A673 (cell line): ENCODE data around the gene RRAGC. TPM values are rescaled to one million over a fixed set of nuclear protein-coding genes. Genes with fewer than 3 reads are reported as not detected.

Experiments
- BruUV-seq: library from RNA; stranded (reverse); fragments of 400-500 nt; replicated peaks from 2 replicates; lab custom pipeline; 2021; lab: Mats Ljungman, UMichigan
- CTCF ChIA-PET: fragments of 300-600 bp; sonication (Branson Sonifier 250); formaldehyde crosslinking; loops from one replicate; lab custom pipeline; 2022; ENCODE audit warnings: antibody characterized with exemption; lab: Charles Lee
- POLR2A ChIA-PET: fragments of 300-600 bp; sonication (Branson Sonifier 250); formaldehyde crosslinking; loops from one replicate; lab custom pipeline; 2022; ENCODE audit warnings: antibody characterized with exemption; ENCODE audit not compliant: low non-redundant PET; lab: Charles Lee
- DNase-seq: peaks from one replicate; pipeline ENCODE4 v3.0.0-alpha.2; 2015; ENCODE audit warnings: low spot score
- H3K27ac ChIP-seq: fragments of 200-600 bp; sonication (generic); 2 replicates; pipeline ENCODE4 v1.5.1; 2016; ENCODE audit warnings: mixed run types, low read depth, mild to moderate bottlenecking, mixed read lengths, antibody characterized with exemption, low read length; ENCODE audit not compliant: poor library complexity, severe bottlenecking
- H3K27me3 ChIP-seq: fragments of 200-600 bp; sonication (generic); replicated peaks from 2 replicates; pipeline ENCODE4 v1.6.1; 2017; ENCODE audit warnings: mixed run types, low read depth, mild to moderate bottlenecking, mixed read lengths, antibody characterized with exemption, low read length; ENCODE audit not compliant: insufficient read depth, poor library complexity
- H3K36me3 ChIP-seq: fragments of 200-600 bp; sonication (generic); 2 replicates; pipeline ENCODE4 v1.6.1; 2016; ENCODE audit warnings: mixed run types, mild to moderate bottlenecking, mixed read lengths, antibody characterized with exemption, low read length; ENCODE audit not compliant: insufficient read depth, poor library complexity, severe bottlenecking
- H3K4me1 ChIP-seq: fragments of 200-600 bp; sonication (generic); 2 replicates; pipeline ENCODE4 v1.6.1; 2017; ENCODE audit warnings: mixed run types, mild to moderate bottlenecking, mixed read lengths, antibody characterized with exemption, low read length; ENCODE audit not compliant: insufficient read depth, poor library complexity, severe bottlenecking
- H3K4me3 ChIP-seq: fragments of 200-600 bp; sonication (generic); 2 replicates; pipeline ENCODE4 v1.5.1; 2016; ENCODE audit warnings: low read depth, mixed run types, mild to moderate bottlenecking, mixed read lengths, low read length; ENCODE audit not compliant: poor library complexity, severe bottlenecking
- H3K9me3 ChIP-seq: fragments of 200-600 bp; sonication (generic); 2 replicates; pipeline ENCODE4 v1.6.1; 2016; ENCODE audit warnings: mixed run types, low read depth, mild to moderate bottlenecking, mixed read lengths, antibody characterized with exemption, low read length; ENCODE audit not compliant: poor library complexity, severe bottlenecking
- EZH2 ChIP-seq: fragments of 200-600 bp; sonication (generic); IDR thresholded peaks from 2 replicates; pipeline ENCODE4 v1.6.1; 2017; ENCODE audit warnings: borderline replicate concordance, low read depth, mild to moderate bottlenecking, mixed read lengths, antibody characterized with exemption, low read length; ENCODE audit not compliant: poor library complexity, severe bottlenecking
- intact Hi-C: fragments of 100-400 bp; cut with micrococcal nuclease; formaldehyde crosslinking; loops from one replicate; pipeline ENCODE4 v1.10.0; 2022; ENCODE audit not compliant: unreplicated experiment
- total RNA-seq: library from RNA; stranded (reverse); gene quantifications from 2 replicates; pipeline ENCODE4 v1.2.3, GENCODE V29; 2021
- TF ChIP-seq, protein P1 (sequence below): fragments of 300-800, 200-600 bp; sonication (generic); conservative IDR thresholded peaks from 2 replicates; pipeline ENCODE4 v1.5.1; 2017; ENCODE audit warnings: low read depth, mild to moderate bottlenecking, antibody characterized with exemption, low read length, moderate library complexity, mixed read lengths

Gene RRAGC
- total RNA-seq, 1 experiment from 2014 or later = 26.0 TPM

GRCh38 chr1:38899560-38899959, 40.0 kb upstream of the RRAGC start:
- TF ChIP-seq EZH2 = no peak
- TF ChIP-seq, protein P1, sequence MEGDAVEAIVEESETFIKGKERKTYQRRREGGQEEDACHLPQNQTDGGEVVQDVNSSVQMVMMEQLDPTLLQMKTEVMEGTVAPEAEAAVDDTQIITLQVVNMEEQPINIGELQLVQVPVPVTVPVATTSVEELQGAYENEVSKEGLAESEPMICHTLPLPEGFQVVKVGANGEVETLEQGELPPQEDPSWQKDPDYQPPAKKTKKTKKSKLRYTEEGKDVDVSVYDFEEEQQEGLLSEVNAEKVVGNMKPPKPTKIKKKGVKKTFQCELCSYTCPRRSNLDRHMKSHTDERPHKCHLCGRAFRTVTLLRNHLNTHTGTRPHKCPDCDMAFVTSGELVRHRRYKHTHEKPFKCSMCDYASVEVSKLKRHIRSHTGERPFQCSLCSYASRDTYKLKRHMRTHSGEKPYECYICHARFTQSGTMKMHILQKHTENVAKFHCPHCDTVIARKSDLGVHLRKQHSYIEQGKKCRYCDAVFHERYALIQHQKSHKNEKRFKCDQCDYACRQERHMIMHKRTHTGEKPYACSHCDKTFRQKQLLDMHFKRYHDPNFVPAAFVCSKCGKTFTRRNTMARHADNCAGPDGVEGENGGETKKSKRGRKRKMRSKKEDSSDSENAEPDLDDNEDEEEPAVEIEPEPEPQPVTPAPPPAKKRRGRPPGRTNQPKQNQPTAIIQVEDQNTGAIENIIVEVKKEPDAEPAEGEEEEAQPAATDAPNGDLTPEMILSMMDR = no peak
- CTCF ChIA-PET = no interaction called here
- H3K9me3 ChIP-seq = no peaks in the 10 kb centered on the region
- BruUV-seq = no TSS peak
- POLR2A ChIA-PET = no interaction called here
- no peak for DNase-seq
- no peaks in the 10 kb centered on the region for H3K27me3 ChIP-seq
- H3K27ac ChIP-seq = no peak overlapping the region
- H3K4me3 ChIP-seq = no peak overlapping the region
- no peaks in the 10 kb centered on the region for H3K4me1 ChIP-seq
- intact Hi-C loops = no loop called here
- H3K36me3 ChIP-seq = no peaks in the 10 kb centered on the region

GRCh38 chr1:38898653-38899230, 39.2 kb upstream of the RRAGC start:
- POLR2A ChIA-PET = no interaction called here
- TF ChIP-seq, protein P1 = no peak
- TF ChIP-seq EZH2 = no peak
- CTCF ChIA-PET = no interaction called here
- no peaks in the 10 kb centered on the region for H3K27me3 ChIP-seq
- DNase-seq = no peak
- no peak overlapping the region for H3K4me3 ChIP-seq
- H3K9me3 ChIP-seq = no peaks in the 10 kb centered on the region
- no peaks in the 10 kb centered on the region for H3K36me3 ChIP-seq
- H3K4me1 ChIP-seq = no peaks in the 10 kb centered on the region
- intact Hi-C loops = no loop called here
- no peak overlapping the region for H3K27ac ChIP-seq
- BruUV-seq = no TSS peak

GRCh38 chr1:38896169-38896568, 36.6 kb upstream of the RRAGC start:
- CTCF ChIA-PET = no interaction called here
- H3K27ac ChIP-seq = no peak overlapping the region
- POLR2A ChIA-PET = no interaction called here
- H3K27me3 ChIP-seq = no peaks in the 10 kb centered on the region
- no TSS peak for BruUV-seq
- no peak overlapping the region for H3K4me3 ChIP-seq
- intact Hi-C loops = no loop called here
- TF ChIP-seq EZH2 = no peak
- TF ChIP-seq, protein P1 = no peak
- no peaks in the 10 kb centered on the region for H3K4me1 ChIP-seq
- no peaks in the 10 kb centered on the region for H3K36me3 ChIP-seq
- H3K9me3 ChIP-seq = no peaks in the 10 kb centered on the region
- no peak for DNase-seq
